ENCODE measurements around the gene NCAPG2. TPM values are rescaled to one million over a fixed set of nuclear protein-coding genes. Genes with fewer than 3 reads are reported as not detected.

Gene NCAPG2
- total RNA-seq, 4 donors from 2014 or later, result 3.4 to 9.0 (median 4.3) TPM

DNA sequence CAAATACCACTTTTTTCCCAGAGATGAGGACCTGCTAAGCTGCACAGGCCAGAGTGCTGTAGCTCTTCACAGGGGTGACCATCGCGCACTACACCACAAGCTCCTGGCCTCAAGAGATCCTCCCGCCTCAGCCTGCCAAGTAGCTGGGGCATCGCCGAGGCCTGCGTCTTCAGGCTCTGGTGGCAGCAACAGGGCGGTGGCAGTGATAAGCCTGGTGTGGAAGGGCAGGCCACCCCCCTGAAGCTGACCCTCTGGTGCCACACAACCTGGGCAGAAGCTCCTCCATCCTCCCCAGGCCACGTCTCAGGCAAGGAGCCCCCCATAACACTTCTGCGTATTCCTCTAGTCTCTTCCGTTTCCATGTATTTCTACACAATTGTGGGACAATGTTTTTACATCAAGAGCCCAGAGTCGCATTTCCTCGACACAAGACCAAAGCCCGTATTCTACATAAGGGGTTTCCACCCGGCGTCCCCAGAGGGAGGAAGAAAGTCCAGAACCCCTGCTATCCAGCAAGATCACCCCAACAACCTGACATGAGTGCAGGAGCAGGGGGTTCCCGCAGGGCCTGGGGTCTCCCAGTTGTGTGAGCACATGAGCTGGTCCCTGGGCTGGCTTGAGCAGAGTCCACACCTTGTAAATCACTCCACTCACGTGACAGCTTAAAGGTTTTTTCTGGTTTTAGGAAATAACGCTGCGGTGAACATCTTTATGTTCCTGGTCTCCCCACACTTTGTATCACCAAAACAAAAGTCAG lies 37.6 kb upstream of the NCAPG2 start:
- Histone ChIP-seq H3K9me3 (no peaks in the 10 kb centered on the region), H3K36me3 (peaks cover 0 to 61% (median 23%) of the 10 kb centered on the region in 4 donors), H3K27me3 (no peaks in the 10 kb centered on the region), H3K27ac (peak overlapping the region in 2 of 4 donors; percentile 48 to 63), H3K4me3 (no peak overlapping the region), H3K4me1 (peaks cover 0 to 12% (median 6%) of the 10 kb centered on the region in 4 donors)
- 93 to 95% methylated on average over 4 to 19 of the region's 19 CpGs for WGBS, 2 donors (ENCODE audit: low coverage in 1 of 2)
- TF ChIP-seq EP300 (IDR thresholded peaks at IDR 0.05; ENCODE audit: low read depth) (no peak), POLR2A (IDR thresholded peaks at IDR 0.05) (no peak), POLR2AphosphoS5 (IDR thresholded peaks at IDR 0.05) (no peak)
- TF ChIP-seq, protein P1, sequence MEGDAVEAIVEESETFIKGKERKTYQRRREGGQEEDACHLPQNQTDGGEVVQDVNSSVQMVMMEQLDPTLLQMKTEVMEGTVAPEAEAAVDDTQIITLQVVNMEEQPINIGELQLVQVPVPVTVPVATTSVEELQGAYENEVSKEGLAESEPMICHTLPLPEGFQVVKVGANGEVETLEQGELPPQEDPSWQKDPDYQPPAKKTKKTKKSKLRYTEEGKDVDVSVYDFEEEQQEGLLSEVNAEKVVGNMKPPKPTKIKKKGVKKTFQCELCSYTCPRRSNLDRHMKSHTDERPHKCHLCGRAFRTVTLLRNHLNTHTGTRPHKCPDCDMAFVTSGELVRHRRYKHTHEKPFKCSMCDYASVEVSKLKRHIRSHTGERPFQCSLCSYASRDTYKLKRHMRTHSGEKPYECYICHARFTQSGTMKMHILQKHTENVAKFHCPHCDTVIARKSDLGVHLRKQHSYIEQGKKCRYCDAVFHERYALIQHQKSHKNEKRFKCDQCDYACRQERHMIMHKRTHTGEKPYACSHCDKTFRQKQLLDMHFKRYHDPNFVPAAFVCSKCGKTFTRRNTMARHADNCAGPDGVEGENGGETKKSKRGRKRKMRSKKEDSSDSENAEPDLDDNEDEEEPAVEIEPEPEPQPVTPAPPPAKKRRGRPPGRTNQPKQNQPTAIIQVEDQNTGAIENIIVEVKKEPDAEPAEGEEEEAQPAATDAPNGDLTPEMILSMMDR (IDR thresholded peaks at IDR 0.05), result no peak
- intact Hi-C loops (cut with DNase I; ENCODE audit: low total_unique reads), result no loop called here
- in situ Hi-C loops (cut with MboI; ENCODE audit: low pct_ligation_motif_present in 1 of 4, low pct_unique_long_range_greater_than_20kb in 1 of 4, low sequenced_read_pairs in 3 of 4), result no loop called here
- DNase-seq, result no peak

- TF ChIP-seq POLR2A (IDR thresholded peaks at IDR 0.05) (no peak), POLR2AphosphoS5 (IDR thresholded peaks at IDR 0.05) (no peak), EP300 (IDR thresholded peaks at IDR 0.05; ENCODE audit: low read depth) (no peak)
- TF ChIP-seq, protein P1 (IDR thresholded peaks at IDR 0.05), result no peak
- Histone ChIP-seq H3K27ac (peak overlapping the region; percentile 45 to 63 (median 47)), H3K27me3 (no peaks in the 10 kb centered on the region), H3K36me3 (peaks cover 0 to 60% (median 24%) of the 10 kb centered on the region in 4 donors), H3K9me3 (no peaks in the 10 kb centered on the region), H3K4me3 (no peak overlapping the region), H3K4me1 (peaks cover 0 to 12% (median 6%) of the 10 kb centered on the region in 4 donors)
- no peak for DNase-seq
- in situ Hi-C loops (cut with MboI; ENCODE audit: low pct_ligation_motif_present in 1 of 4, low pct_unique_long_range_greater_than_20kb in 1 of 4, low sequenced_read_pairs in 3 of 4) (no loop called here), intact Hi-C loops (cut with DNase I; ENCODE audit: low total_unique reads) (no loop called here)
- 93 to 98% methylated on average over 8 to 14 of the region's 14 CpGs for WGBS, 2 donors (ENCODE audit: low coverage in 1 of 2)
Measured at GRCh38 chr7:158741294-158741666, 36.7 kb upstream of the NCAPG2 start.

DNA sequence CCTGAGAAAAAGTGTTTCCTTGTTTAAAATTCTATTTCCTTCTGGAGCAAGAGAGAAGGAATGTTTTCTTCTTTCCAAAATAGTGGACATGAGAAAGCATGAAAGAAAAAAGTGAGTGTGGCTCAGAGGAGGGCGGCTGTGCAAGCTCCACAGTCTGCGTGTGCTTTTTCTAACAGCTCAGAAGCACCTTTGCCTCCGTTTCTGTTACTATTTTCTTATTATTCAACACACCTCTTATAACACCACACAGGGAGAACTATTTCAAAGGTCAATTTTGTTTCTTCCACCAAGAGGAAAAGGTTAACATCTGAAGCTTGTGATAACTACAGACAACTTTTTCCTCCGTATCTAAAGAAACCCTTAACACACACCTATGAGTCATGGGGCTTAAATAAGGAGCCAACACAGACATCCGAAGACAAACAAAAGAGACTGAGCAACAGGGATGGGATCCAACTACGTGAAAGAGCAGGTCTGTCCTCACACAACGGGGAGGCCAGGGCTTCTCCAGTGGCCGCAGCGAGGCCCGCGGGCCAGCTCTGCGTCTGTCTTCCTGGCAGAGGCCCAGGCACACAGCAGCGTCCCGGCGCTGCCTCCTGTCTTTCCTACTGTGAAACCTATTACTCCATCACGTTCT lies 36.2 kb upstream of the NCAPG2 start:
- Histone ChIP-seq H3K4me1 (peaks cover 0 to 12% (median 6%) of the 10 kb centered on the region in 4 donors), H3K36me3 (peaks cover 0 to 61% (median 25%) of the 10 kb centered on the region in 4 donors), H3K9me3 (no peaks in the 10 kb centered on the region), H3K4me3 (no peak overlapping the region), H3K27ac (peak overlapping the region; percentile 45 to 63 (median 47)), H3K27me3 (no peaks in the 10 kb centered on the region)
- intact Hi-C loops (cut with DNase I; ENCODE audit: low total_unique reads) (no loop called here), in situ Hi-C loops (cut with MboI; ENCODE audit: low pct_ligation_motif_present in 1 of 4, low pct_unique_long_range_greater_than_20kb in 1 of 4, low sequenced_read_pairs in 3 of 4) (no loop called here)
- TF ChIP-seq POLR2A (IDR thresholded peaks at IDR 0.05) (no peak), POLR2AphosphoS5 (IDR thresholded peaks at IDR 0.05) (peak in 1 of 3 donors; percentile 32)
- no peak for DNase-seq
- WGBS, 2 donors (ENCODE audit: low coverage in 1 of 2), result 62 to 85% methylated on average over 5 to 16 of the region's 16 CpGs

- peak; percentile 17 for DNase-seq
- no peaks in the 10 kb centered on the region for H3K27me3 ChIP-seq
- H3K27ac ChIP-seq, result peak overlapping the region; percentile 18 to 63 (median 34)
- H3K36me3 ChIP-seq, result peaks cover 0 to 55% (median 26%) of the 10 kb centered on the region in 4 donors
- TF ChIP-seq POLR2AphosphoS5 (IDR thresholded peaks at IDR 0.05) (no peak), EP300 (IDR thresholded peaks at IDR 0.05; ENCODE audit: low read depth) (no peak), POLR2A (IDR thresholded peaks at IDR 0.05) (no peak)
- TF ChIP-seq, protein P1 (IDR thresholded peaks at IDR 0.05), result no peak
- intact Hi-C loops (cut with DNase I; ENCODE audit: low total_unique reads), result no loop called here
- 63 to 67% methylated on average over 1 to 15 of the region's 15 CpGs for WGBS, 2 donors (ENCODE audit: low coverage in 1 of 2)
- H3K9me3 ChIP-seq, result no peaks in the 10 kb centered on the region
- H3K4me1 ChIP-seq, result peaks cover 0 to 12% (median 6%) of the 10 kb centered on the region in 4 donors
- in situ Hi-C loops (cut with MboI; ENCODE audit: low pct_ligation_motif_present in 1 of 4, low pct_unique_long_range_greater_than_20kb in 1 of 4, low sequenced_read_pairs in 3 of 4), result no loop called here
- no peak overlapping the region for H3K4me3 ChIP-seq
Measured at GRCh38 chr7:158740013-158740656, 35.5 kb upstream of the NCAPG2 start.

All from transverse colon (tissue), 4 donors.